Epithelial cell of proximal tubule (primary cell): ENCODE measurements around the gene CDHR2. TPM values are rescaled to one million over a fixed set of nuclear protein-coding genes. Genes with fewer than 3 reads are reported as not detected.
A peak's percentile ranks its signal among the peaks of the same experiment; 100 is the strongest.

Source experiments
- DNase-seq: peaks from one replicate; pipeline ENCODE4 v3.0.0-alpha.2; 2011; ENCODE audit warnings: low read depth
- H3K4me3 ChIP-seq: 2 replicates; pipeline ENCODE4 v1.5.1; 2011; ENCODE audit warnings: low read depth, mild to moderate bottlenecking, low read length
- total RNA-seq: library from RNA; depleted of rRNA; stranded (reverse); fragments of >200 nt; gene quantifications from 2 replicates; pipeline ENCODE4 v1.2.3, GENCODE V29; 2015
- TF ChIP-seq, protein P1 (sequence below): conservative IDR thresholded peaks from 2 replicates; pipeline ENCODE4 v1.5.1; 2012; ENCODE audit warnings: low read depth, mild to moderate bottlenecking, low read length

The CDHR2 gene
- total RNA-seq, 1 donor from 2014 or later: not detected

DNA sequence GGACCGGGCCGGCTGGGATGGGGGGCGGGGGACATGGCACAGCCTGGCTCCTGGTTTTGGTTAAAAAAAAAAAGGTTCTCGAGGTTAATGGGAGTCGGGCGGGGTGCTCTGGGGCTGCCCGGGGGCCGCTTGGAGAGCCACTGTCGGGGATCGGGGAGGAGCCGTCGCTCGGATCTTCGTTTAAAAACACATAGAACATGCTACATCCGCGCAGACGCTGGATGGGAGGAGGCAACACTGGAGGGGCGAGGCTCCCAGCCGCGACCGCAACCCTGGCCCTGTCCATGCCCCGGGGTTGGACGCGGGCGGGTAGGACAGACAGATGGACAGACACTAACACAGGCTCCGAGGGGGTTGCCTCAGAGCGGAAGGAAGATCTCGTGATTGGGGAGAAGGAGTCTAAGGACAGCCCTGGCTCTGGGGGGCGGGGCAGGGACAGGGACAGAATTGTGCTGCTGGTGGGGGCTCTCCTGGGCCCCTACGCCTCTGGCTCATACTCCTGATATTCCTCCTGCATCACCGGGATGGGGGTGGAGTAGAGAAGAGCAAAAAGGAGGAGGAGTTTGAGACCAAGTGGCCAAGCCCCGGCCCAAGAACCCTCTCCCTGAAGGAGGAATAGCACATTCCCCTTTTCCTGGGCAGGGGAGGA is 71.3 kb downstream of the CDHR2 start:
- TF ChIP-seq, protein P1, sequence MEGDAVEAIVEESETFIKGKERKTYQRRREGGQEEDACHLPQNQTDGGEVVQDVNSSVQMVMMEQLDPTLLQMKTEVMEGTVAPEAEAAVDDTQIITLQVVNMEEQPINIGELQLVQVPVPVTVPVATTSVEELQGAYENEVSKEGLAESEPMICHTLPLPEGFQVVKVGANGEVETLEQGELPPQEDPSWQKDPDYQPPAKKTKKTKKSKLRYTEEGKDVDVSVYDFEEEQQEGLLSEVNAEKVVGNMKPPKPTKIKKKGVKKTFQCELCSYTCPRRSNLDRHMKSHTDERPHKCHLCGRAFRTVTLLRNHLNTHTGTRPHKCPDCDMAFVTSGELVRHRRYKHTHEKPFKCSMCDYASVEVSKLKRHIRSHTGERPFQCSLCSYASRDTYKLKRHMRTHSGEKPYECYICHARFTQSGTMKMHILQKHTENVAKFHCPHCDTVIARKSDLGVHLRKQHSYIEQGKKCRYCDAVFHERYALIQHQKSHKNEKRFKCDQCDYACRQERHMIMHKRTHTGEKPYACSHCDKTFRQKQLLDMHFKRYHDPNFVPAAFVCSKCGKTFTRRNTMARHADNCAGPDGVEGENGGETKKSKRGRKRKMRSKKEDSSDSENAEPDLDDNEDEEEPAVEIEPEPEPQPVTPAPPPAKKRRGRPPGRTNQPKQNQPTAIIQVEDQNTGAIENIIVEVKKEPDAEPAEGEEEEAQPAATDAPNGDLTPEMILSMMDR: no peak
- H3K4me3 ChIP-seq: peak overlapping the region; percentile 18
- no peak for DNase-seq

DNA sequence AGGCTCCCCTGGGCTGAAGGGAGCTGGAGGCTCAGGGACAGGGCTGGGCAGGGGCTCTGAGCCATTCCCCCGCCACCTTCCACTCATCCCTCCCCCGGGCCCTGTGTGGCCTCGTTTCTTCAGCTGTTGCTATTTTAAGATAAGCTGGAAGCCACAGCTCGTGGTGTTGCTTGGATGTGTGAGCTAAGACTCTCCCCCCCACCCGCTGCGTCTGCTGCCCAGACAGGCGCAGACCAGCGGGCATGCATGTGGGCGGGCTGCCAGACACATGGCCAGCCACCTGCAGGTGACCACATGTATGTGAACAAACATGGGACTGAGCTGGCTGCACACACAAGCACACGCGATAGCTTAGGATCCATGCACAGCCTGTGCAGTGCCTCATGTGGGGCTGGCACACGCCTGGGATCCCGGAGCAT is 72.5 kb downstream of the CDHR2 start:
- TF ChIP-seq, protein P1: no peak
- H3K4me3 ChIP-seq: no peak overlapping the region
- no peak for DNase-seq

DNA sequence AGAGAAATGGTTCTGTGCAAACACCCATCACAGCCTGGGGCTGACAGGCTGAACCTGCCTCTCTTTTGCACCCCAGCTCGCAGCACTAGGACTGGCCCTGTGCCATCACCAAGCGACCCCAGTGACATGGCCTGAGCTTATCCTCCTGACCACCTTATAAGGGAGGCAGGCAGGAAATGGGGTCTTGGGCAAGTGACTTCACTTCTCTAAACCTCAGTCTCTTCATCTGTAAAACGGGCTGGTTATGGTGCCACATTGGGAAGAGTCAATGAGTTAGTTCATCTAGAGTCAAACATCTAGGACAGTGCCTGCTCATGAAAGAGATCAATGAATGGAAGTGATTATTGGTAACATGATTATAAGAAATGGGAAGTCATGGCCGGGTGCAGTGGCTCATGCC is 75.0 kb downstream of the CDHR2 start:
- TF ChIP-seq, protein P1: no peak
- H3K4me3 ChIP-seq: no peak overlapping the region
- no peak for DNase-seq

DNA sequence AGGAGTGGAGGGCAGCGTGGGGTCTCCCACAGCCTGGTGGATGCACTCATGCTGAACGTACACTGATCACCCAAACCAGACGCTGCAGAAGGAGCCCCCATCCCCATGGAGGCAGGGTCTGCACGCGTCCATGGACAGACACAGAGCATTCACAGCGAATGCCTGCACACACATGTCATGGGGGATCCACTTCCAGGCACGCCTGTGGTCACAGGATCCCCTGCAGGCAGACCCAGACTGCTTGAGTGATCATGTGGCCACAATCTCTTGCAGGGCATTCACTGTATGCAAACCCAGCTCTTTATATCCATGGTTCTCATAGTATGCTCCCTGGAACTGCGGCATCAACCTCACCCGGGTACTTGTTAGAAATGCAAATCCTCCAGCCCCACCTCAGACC is 75.8 kb downstream of the CDHR2 start:
- no peak for DNase-seq

DNA sequence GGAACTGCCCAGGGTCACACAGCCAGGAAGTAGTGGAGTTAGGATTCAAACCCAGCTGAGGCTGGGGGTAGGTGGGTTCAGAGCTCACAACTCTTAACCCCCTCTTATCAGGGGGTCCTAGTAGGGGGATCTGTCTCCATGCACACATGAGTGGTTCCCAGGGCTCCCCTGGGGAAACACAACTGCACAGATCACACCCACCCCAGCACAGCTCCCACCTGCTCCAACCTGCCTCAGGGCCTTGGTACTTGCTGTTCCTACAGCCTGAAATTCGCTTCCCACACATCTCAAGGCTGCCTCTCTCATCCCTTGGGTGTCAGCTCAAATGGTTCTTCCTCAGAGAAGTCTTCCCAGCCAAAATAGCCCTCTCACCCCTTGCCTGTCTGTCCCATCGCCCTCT is 76.4 kb downstream of the CDHR2 start:
- H3K4me3 ChIP-seq: no peak overlapping the region
- DNase-seq: no peak
- TF ChIP-seq, protein P1: no peak

More for the DNA sequence above, 75.8 kb downstream of the CDHR2 start:
- H3K4me3 ChIP-seq: no peak overlapping the region
- TF ChIP-seq, protein P1: no peak

DNA sequence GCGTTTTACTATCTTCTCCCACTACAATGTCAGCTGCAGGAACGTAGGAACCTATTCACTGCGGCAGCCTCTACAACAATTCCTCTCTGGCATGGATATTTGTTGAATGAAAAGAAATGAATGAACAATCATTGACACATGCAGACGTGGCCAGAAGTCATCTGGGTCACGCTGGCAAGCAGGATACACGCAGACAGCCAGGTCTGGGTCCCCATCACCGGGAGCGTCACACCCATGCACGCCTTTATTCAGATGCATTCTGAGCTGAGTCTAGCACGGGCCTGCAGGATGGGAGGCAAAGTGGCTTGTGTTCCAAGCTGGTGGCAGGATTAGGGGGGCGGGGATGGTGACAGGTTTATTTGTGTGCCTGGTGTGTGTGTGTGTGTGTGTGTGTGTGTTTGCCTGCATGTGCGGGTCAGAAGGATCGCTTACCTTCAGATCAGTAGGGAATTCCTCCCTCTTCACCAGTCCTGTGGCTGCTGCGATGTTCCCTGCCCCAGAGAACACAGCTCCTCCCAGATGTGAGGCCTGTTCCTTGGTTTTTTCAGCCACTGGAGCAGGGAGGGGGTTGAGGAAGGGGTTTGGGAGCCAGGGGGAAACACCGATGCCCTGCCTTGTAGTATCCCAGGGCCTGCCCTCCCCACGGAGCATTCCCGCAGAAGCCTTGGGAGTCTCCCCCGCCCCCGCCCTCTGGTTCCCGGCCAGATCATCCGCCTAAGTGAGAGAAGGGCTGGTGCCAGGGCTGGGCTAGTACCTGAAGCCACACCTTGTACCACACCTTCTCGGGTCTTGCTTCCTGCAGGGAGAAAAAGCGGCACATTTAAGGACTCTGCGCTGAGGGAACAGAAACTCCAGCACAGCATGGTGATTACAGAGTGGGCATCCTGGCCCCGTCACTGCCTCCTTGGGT is 77.1 kb downstream of the CDHR2 start:
- TF ChIP-seq, protein P1: no peak
- no peak overlapping the region for H3K4me3 ChIP-seq
- no peak for DNase-seq
